Endothelial cell of umbilical vein (primary cell): ENCODE data around the gene MAEL. TPM values are rescaled to one million over a fixed set of nuclear protein-coding genes. Genes with fewer than 3 reads are reported as not detected.

Source experiments
- BruUV-seq: library from RNA; stranded (reverse); fragments of 400-500 nt; replicated peaks from 2 replicates; lab custom pipeline; 2021; lab: Mats Ljungman, UMichigan
- CTCF ChIA-PET: fragments of 300-600, 350-600 bp; sonication (Branson Sonifier 250); formaldehyde crosslinking; loops from one replicate; lab custom pipeline; 2021; ENCODE audit warnings: antibody characterized with exemption, inconsistent platforms; lab: Charles Lee
- POLR2A ChIA-PET: fragments of 300-600, 350-600 bp; sonication (Branson Sonifier 250); formaldehyde crosslinking; loops from one replicate; lab custom pipeline; 2021; ENCODE audit warnings: antibody characterized with exemption, inconsistent platforms; lab: Charles Lee
- DNase-seq: peaks from one replicate; pipeline ENCODE4 v3.0.0-alpha.2; 2011; ENCODE audit warnings: low read depth, low spot score
- FAIRE-seq: peaks from 2 replicates; lab custom pipeline; 2011; peaks lifted over from hg19 to GRCh38; lab: Jason Lieb, UNC
- H2AFZ ChIP-seq: 2 replicates; pipeline ENCODE4 v1.6.0; 2012; ENCODE audit warnings: low read depth, low read length, control low read depth, inconsistent platforms
- H3K27ac ChIP-seq: 2 replicates; pipeline ENCODE4 v1.5.1; 2011; ENCODE audit warnings: low read depth, mild to moderate bottlenecking, control low read depth, low read length, moderate library complexity; ENCODE audit not compliant: insufficient read depth
- H3K27me3 ChIP-seq, 2 experiments: 2 replicates each; pipeline versions ENCODE4 v1.6.0 to v1.6.1; 2011; ENCODE audit warnings: low read length in 2 of 2, mixed read lengths in 1 of 2; ENCODE audit not compliant: control insufficient read depth in 2 of 2, insufficient read depth in 2 of 2
- H3K36me3 ChIP-seq, 2 experiments: 2 replicates in 1 of 2; 3 replicates in 1 of 2; pipeline ENCODE4 v1.5.1; 2011; ENCODE audit warnings: low read length in 2 of 2, mild to moderate bottlenecking in 1 of 2, moderate library complexity in 1 of 2; ENCODE audit not compliant: control insufficient read depth in 2 of 2, insufficient read depth in 2 of 2; ENCODE audit errors: extremely low read depth in 1 of 2
- H3K4me1 ChIP-seq: 3 replicates; pipeline ENCODE4 v1.5.1; 2011; ENCODE audit warnings: mild to moderate bottlenecking, low read length; ENCODE audit not compliant: control insufficient read depth, insufficient read depth; ENCODE audit errors: extremely low read depth
- H3K4me2 ChIP-seq: 2 replicates; pipeline ENCODE4 v1.6.1; 2011; ENCODE audit warnings: low read length, control low read depth, mixed read lengths; ENCODE audit not compliant: insufficient read depth
- H3K4me3 ChIP-seq, 3 experiments: fragments of 200-600 bp in 1 of 3; sonication (generic), shearing (Covaris generic) in 1 of 3; replicated peaks in 1 of 3; 2 replicates each; pipeline ENCODE4 v1.5.1; 2011 to 2016; ENCODE audit warnings: control low read depth in 3 of 3, low read length in 3 of 3, mild to moderate bottlenecking in 2 of 3, inconsistent platforms in 1 of 3, low read depth in 1 of 3, moderate library complexity in 1 of 3; ENCODE audit not compliant: insufficient read depth in 1 of 3
- H3K79me2 ChIP-seq: 2 replicates; pipeline ENCODE4 v1.6.0; 2012; ENCODE audit warnings: low read length, inconsistent platforms; ENCODE audit not compliant: control insufficient read depth, insufficient read depth
- H3K9ac ChIP-seq: replicated peaks from 2 replicates; pipeline ENCODE3; 2011; ENCODE audit warnings: low read length, control low read depth; ENCODE audit not compliant: insufficient read depth; ENCODE audit errors: extremely low read depth
- H3K9me1 ChIP-seq: replicated peaks from 3 replicates; pipeline ENCODE4 v1.6.0; 2011; ENCODE audit warnings: mild to moderate bottlenecking, low read length; ENCODE audit not compliant: control insufficient read depth, insufficient read depth; ENCODE audit errors: extremely low read depth
- H3K9me3 ChIP-seq: replicated peaks from 2 replicates; pipeline ENCODE4 v1.5.1; 2012; ENCODE audit warnings: low read length, inconsistent platforms; ENCODE audit not compliant: control insufficient read depth, insufficient read depth
- H4K20me1 ChIP-seq: replicated peaks from 2 replicates; pipeline ENCODE3; 2011; ENCODE audit warnings: mild to moderate bottlenecking, low read length; ENCODE audit not compliant: control insufficient read depth, insufficient read depth; ENCODE audit errors: extremely low read depth
- EZH2 ChIP-seq: IDR thresholded peaks from 2 replicates; pipeline ENCODE4 v1.6.1; 2012; ENCODE audit warnings: borderline replicate concordance, low read depth, mild to moderate bottlenecking, moderate library complexity, low read length, inconsistent platforms; ENCODE audit not compliant: severe bottlenecking
- FOS ChIP-seq: IDR thresholded peaks from 2 replicates; pipeline ENCODE4 v1.6.1; 2011; ENCODE audit warnings: mild to moderate bottlenecking, low read length, moderate library complexity, borderline replicate concordance; ENCODE audit not compliant: insufficient read depth
- GATA2 ChIP-seq: IDR thresholded peaks from 2 replicates; pipeline ENCODE4 v1.7.0; 2011; ENCODE audit warnings: low read depth, mild to moderate bottlenecking, moderate library complexity, mixed read lengths, low read length; ENCODE audit not compliant: insufficient read length, insufficient read depth
- JUN ChIP-seq: IDR thresholded peaks from 2 replicates; pipeline ENCODE4 v1.6.1; 2011; ENCODE audit warnings: borderline replicate concordance, low read depth; ENCODE audit not compliant: insufficient read length, insufficient read depth
- MYC ChIP-seq: IDR thresholded peaks from one replicate; pipeline ENCODE4 v1.6.1; 2011; ENCODE audit warnings: mild to moderate bottlenecking, low read depth, low read length
- POLR2A ChIP-seq: IDR thresholded peaks from 2 replicates; pipeline ENCODE4 v1.6.1; 2012; ENCODE audit warnings: low read depth, mild to moderate bottlenecking, control low read depth, low read length
- POLR2AphosphoS5 ChIP-seq: IDR thresholded peaks from 2 replicates; pipeline ENCODE4 v1.6.1; 2012; ENCODE audit warnings: low read depth, mild to moderate bottlenecking, control low read depth, low read length, moderate library complexity; ENCODE audit not compliant: insufficient read depth
- dilution Hi-C: fragments of 300-500 bp; cut with MboI; formaldehyde crosslinking; loops from one replicate; pipeline ENCODE4 v1.15.0; 2019; ENCODE audit warnings: low sequenced_read_pairs; ENCODE audit not compliant: extremely low pct_ligation_motif_present
- intact Hi-C: fragments of 100-400 bp; cut with micrococcal nuclease; formaldehyde crosslinking; loops from one replicate; pipeline ENCODE4 v1.10.0; 2022
- polyA plus RNA-seq, 4 experiments: library from polyadenylated mRNA; depleted of rRNA in 3 of 4; stranded (reverse) in 3 of 4; unstranded in 1 of 4; fragments of >200 nt; gene quantifications; 2 replicates each; pipeline versions ENCODE4 v1.2.1 to v1.2.3, GENCODE V29; 2011 to 2012; ENCODE audit warnings: missing spikeins in 1 of 4
- total RNA-seq: library from RNA; stranded (reverse); gene quantifications from 2 replicates; pipeline ENCODE4 v1.2.3, GENCODE V29; 2021
- TF ChIP-seq, protein P1 (sequence below): IDR thresholded peaks from 2 replicates; pipeline ENCODE4 v1.6.1; 2011; ENCODE audit not compliant: insufficient read depth, insufficient read length
- TF ChIP-seq, protein P2 (sequence below), 2 donors: IDR thresholded peaks; 1 replicate in 1 of 2; 2 replicates in 1 of 2; pipeline ENCODE4 v1.5.1; 2011; ENCODE audit warnings: low read length in 2 of 2, mild to moderate bottlenecking in 2 of 2, moderate library complexity in 2 of 2, control low read depth in 1 of 2, inconsistent platforms in 1 of 2, low read depth in 1 of 2; ENCODE audit not compliant: insufficient read depth in 1 of 2; ENCODE audit errors: extremely low read depth in 1 of 2

Gene MAEL
- total and polyA plus RNA-seq, 2 donors (not counting 3 experiments of a cell fraction or from before 2014, with no cell fraction given): 0.04 TPM; not detected in 1

DNA sequence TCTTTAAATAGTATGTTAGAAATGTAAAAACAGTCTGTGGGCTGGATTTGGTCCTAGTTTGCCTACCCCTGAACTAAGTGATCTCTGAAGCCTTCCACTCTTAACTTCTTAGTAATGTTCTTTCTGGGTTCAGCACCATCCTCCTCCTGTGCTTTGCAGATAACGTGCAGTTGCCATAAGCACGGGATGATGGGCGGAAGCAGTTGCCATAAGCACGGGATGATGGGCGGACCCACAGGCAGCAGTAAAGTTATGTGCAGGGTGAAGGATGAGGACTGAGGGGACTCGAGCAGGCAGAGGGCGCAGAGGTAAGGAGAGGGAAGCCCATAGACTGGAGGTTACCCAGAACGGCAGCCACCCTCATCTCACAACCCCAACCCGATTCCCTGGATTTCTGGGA, 75.5 kb downstream of the MAEL start:
- no TSS peak for BruUV-seq
- Histone ChIP-seq H3K4me2 (no peak overlapping the region), H3K9ac (no peak overlapping the region), H3K36me3 (no peaks in the 10 kb centered on the region), H2AFZ (no peak overlapping the region), H3K4me1 (no peaks in the 10 kb centered on the region), H3K79me2 (no peaks in the 10 kb centered on the region), H4K20me1 (no peaks in the 10 kb centered on the region), H3K27ac (no peak overlapping the region), H3K27me3 (peaks cover 0 to 5% of the 10 kb centered on the region in 2 experiments), H3K9me3 (no peaks in the 10 kb centered on the region), H3K4me3 (no peak overlapping the region), H3K9me1 (no peaks in the 10 kb centered on the region)
- FAIRE-seq (no peak), DNase-seq (no peak)
- dilution Hi-C loops (no loop called here), intact Hi-C loops (loop anchor here (5.0 kb wide), 2 partner anchors 58 to 623 kb away; no protein-coding TSS in a partner anchor)
- ChIA-PET CTCF (interaction anchor here (3.0 to 12.6 kb wide), 3 partner anchors 154 to 476 kb away, joined by 21 to 509 read pairs (median 78); no protein-coding TSS in a partner anchor), POLR2A (no interaction called here)
- TF ChIP-seq, protein P1, sequence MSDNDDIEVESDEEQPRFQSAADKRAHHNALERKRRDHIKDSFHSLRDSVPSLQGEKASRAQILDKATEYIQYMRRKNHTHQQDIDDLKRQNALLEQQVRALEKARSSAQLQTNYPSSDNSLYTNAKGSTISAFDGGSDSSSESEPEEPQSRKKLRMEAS: no peak
- TF ChIP-seq JUN: no peak
- TF ChIP-seq, protein P2, sequence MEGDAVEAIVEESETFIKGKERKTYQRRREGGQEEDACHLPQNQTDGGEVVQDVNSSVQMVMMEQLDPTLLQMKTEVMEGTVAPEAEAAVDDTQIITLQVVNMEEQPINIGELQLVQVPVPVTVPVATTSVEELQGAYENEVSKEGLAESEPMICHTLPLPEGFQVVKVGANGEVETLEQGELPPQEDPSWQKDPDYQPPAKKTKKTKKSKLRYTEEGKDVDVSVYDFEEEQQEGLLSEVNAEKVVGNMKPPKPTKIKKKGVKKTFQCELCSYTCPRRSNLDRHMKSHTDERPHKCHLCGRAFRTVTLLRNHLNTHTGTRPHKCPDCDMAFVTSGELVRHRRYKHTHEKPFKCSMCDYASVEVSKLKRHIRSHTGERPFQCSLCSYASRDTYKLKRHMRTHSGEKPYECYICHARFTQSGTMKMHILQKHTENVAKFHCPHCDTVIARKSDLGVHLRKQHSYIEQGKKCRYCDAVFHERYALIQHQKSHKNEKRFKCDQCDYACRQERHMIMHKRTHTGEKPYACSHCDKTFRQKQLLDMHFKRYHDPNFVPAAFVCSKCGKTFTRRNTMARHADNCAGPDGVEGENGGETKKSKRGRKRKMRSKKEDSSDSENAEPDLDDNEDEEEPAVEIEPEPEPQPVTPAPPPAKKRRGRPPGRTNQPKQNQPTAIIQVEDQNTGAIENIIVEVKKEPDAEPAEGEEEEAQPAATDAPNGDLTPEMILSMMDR (IDR thresholded peaks at IDR 0.05; ENCODE audit: extremely low read depth in 1 of 2, insufficient read depth in 1 of 2, low read depth in 1 of 2, low read length in 2 of 2): no peak
- TF ChIP-seq POLR2AphosphoS5: no peak
- no peak for TF ChIP-seq FOS
- TF ChIP-seq MYC: no peak
- TF ChIP-seq GATA2: no peak
- TF ChIP-seq POLR2A: no peak
- TF ChIP-seq EZH2: no peak
